PC-3 (cell line): Measurements from ENCODE around the gene PRR12. TPM values are rescaled to one million over a fixed set of nuclear protein-coding genes. Genes with fewer than 3 reads are reported as not detected.

Source experiments
- ATAC-seq: fragments of 200-7000 bp; cut with Tn5 transposase; 2 replicates; pipeline ENCODE4 v1.9.1; 2020; ENCODE audit warnings: mild to moderate bottlenecking, moderate library complexity
- BruUV-seq: library from RNA; stranded (reverse); fragments of 400-500 nt; replicated peaks from 2 replicates; lab custom pipeline; 2021; lab: Mats Ljungman, UMichigan
- CTCF ChIA-PET: fragments of 300-600 bp; sonication (Branson Sonifier 250); formaldehyde crosslinking; loops from one replicate; lab custom pipeline; 2022; ENCODE audit warnings: antibody characterized with exemption; lab: Charles Lee
- POLR2A ChIA-PET: fragments of 300-600 bp; sonication (Branson Sonifier 250); formaldehyde crosslinking; loops from one replicate; lab custom pipeline; 2022; ENCODE audit warnings: antibody characterized with exemption; ENCODE audit not compliant: unreplicated experiment; lab: Charles Lee
- DNase-seq: peaks from one replicate; pipeline ENCODE4 v3.0.0-alpha.2; 2015
- H2AFZ ChIP-seq: fragments of 300-600 bp; sonication (generic); 2 replicates; pipeline ENCODE4 v1.6.0; 2016; ENCODE audit warnings: antibody characterized with exemption, low read length
- H3F3A ChIP-seq: fragments of 300-600 bp; sonication (generic); one replicate; pipeline ENCODE4 v1.6.0; 2017; ENCODE audit warnings: antibody characterized with exemption, low read length, control low read depth, mild to moderate bottlenecking; ENCODE audit not compliant: unreplicated experiment
- H3K27ac ChIP-seq: fragments of 300-600 bp; sonication (generic); 2 replicates; pipeline ENCODE4 v1.5.1; 2016; ENCODE audit warnings: mild to moderate bottlenecking, low read length
- H3K27me3 ChIP-seq: fragments of 300-600 bp; sonication (generic); 2 replicates; pipeline ENCODE4 v1.6.1; 2016; ENCODE audit warnings: low read length, mixed read lengths
- H3K36me3 ChIP-seq: fragments of 300-600 bp; sonication (generic); 2 replicates; pipeline ENCODE4 v1.6.1; 2016; ENCODE audit warnings: low read depth, mixed run types, low read length, mixed read lengths
- H3K4me1 ChIP-seq: fragments of 300-600 bp; sonication (generic); 2 replicates; pipeline ENCODE4 v1.5.1; 2016; ENCODE audit warnings: low read length; ENCODE audit not compliant: insufficient read depth
- H3K4me2 ChIP-seq: fragments of 300-600 bp; sonication (generic); 2 replicates; pipeline ENCODE4 v1.6.0; 2016; ENCODE audit warnings: low read length
- H3K4me3 ChIP-seq: fragments of 300-600 bp; sonication (generic); 2 replicates; pipeline ENCODE4 v1.5.1; 2016; ENCODE audit warnings: mild to moderate bottlenecking, low read length, mixed read lengths
- H3K79me2 ChIP-seq: fragments of 300-600 bp; sonication (generic); 2 replicates; pipeline ENCODE4 v1.6.1; 2017; ENCODE audit warnings: low read length, mixed read lengths
- H3K9ac ChIP-seq: fragments of 300-600 bp; sonication (generic); 2 replicates; pipeline ENCODE4 v1.6.0; 2016; ENCODE audit warnings: mild to moderate bottlenecking, low read length
- H3K9me2 ChIP-seq: fragments of 300-600 bp; sonication (generic); replicated peaks from 2 replicates; pipeline ENCODE4 v1.6.1; 2016; ENCODE audit warnings: mixed run types, low read length, mixed read lengths
- H3K9me3 ChIP-seq: fragments of 300-600 bp; sonication (generic); 2 replicates; pipeline ENCODE4 v1.6.1; 2016; ENCODE audit warnings: low read length, mixed read lengths
- H4K20me1 ChIP-seq: fragments of 300-600 bp; sonication (generic); 2 replicates; pipeline ENCODE4 v1.6.1; 2016; ENCODE audit warnings: low read length, mixed read lengths
- EZH2 ChIP-seq: fragments of 300-600 bp; sonication (generic); IDR thresholded peaks from one replicate; pipeline ENCODE4 v1.6.1; 2017; ENCODE audit warnings: antibody characterized with exemption, mild to moderate bottlenecking, low read length; ENCODE audit not compliant: unreplicated experiment
- intact Hi-C: fragments of 100-400 bp; cut with micrococcal nuclease; formaldehyde crosslinking; loops from 2 replicates; pipeline ENCODE4 v1.9.0; 2023
- total RNA-seq: library from RNA; depleted of rRNA; stranded (reverse); fragments of >200 nt; gene quantifications from 2 replicates; pipeline ENCODE4 v1.2.3, GENCODE V29; 2014
- TF ChIP-seq, protein P1 (sequence below): fragments of 300-600 bp; sonication (generic); conservative IDR thresholded peaks from 2 replicates; pipeline ENCODE4 v1.5.1; 2017; ENCODE audit warnings: antibody characterized with exemption, low read depth, mild to moderate bottlenecking, low read length

PRR12 gene
- total RNA-seq, 1 experiment from 2014 or later: 14.6 TPM

- DNase-seq (peak; percentile 92), ATAC-seq (peak; percentile 75)
- no peak overlapping the region for H3K9ac ChIP-seq
- no peaks in the 10 kb centered on the region for H3K27me3 ChIP-seq
- peaks cover 16% of the 10 kb centered on the region; the same call in 1 of the 2 replicates for H3K4me1 ChIP-seq
- 0 out of 2 replicates have a peak, but pooled peaks cover 9% of the 10 kb centered on the region for H4K20me1 ChIP-seq
- H3K79me2 ChIP-seq: peaks cover 58% of the 10 kb centered on the region
- H3K36me3 ChIP-seq: peaks cover 12% of the 10 kb centered on the region
- no peak overlapping the region for H3K4me2 ChIP-seq
- no peaks in the 10 kb centered on the region for H3F3A ChIP-seq
- CTCF ChIA-PET: interaction anchor here (1.0 to 1.2 kb wide), 6 partner anchors 9 to 106 kb away, joined by 3 to 12 read pairs (median 4); partner anchors contain the start of gene RCN3
- no peak overlapping the region for H2AFZ ChIP-seq
- H3K9me3 ChIP-seq: no peaks in the 10 kb centered on the region
- POLR2A ChIA-PET: no interaction called here
- no peak overlapping the region for H3K4me3 ChIP-seq
- no peak for TF ChIP-seq EZH2
- TF ChIP-seq, protein P1, sequence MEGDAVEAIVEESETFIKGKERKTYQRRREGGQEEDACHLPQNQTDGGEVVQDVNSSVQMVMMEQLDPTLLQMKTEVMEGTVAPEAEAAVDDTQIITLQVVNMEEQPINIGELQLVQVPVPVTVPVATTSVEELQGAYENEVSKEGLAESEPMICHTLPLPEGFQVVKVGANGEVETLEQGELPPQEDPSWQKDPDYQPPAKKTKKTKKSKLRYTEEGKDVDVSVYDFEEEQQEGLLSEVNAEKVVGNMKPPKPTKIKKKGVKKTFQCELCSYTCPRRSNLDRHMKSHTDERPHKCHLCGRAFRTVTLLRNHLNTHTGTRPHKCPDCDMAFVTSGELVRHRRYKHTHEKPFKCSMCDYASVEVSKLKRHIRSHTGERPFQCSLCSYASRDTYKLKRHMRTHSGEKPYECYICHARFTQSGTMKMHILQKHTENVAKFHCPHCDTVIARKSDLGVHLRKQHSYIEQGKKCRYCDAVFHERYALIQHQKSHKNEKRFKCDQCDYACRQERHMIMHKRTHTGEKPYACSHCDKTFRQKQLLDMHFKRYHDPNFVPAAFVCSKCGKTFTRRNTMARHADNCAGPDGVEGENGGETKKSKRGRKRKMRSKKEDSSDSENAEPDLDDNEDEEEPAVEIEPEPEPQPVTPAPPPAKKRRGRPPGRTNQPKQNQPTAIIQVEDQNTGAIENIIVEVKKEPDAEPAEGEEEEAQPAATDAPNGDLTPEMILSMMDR: peak; percentile 99
- no peaks in the 10 kb centered on the region for H3K9me2 ChIP-seq
- intact Hi-C loops: loop anchor here (1.0 to 2.0 kb wide), 2 partner anchors 23 to 67 kb away; no protein-coding TSS in a partner anchor
- BruUV-seq: no TSS peak
- no peak overlapping the region for H3K27ac ChIP-seq
Measured at GRCh38 chr19:49570138-49570856, 20.7 kb upstream of the PRR12 start.

GRCh38 chr19:49570997-49571676 is 19.8 kb upstream of the PRR12 start:
- H3K36me3 ChIP-seq: peaks cover 18% of the 10 kb centered on the region
- CTCF ChIA-PET: interaction anchor here (0.6 to 0.7 kb wide), 3 partner anchors 25 to 94 kb away, joined by 3 to 4 read pairs (median 3); no protein-coding TSS in a partner anchor
- peaks cover 52% of the 10 kb centered on the region for H3K79me2 ChIP-seq
- no peaks in the 10 kb centered on the region for H3K9me2 ChIP-seq
- intact Hi-C loops: loop anchor here (1.0 to 2.0 kb wide), 2 partner anchors 24 to 68 kb away; no protein-coding TSS in a partner anchor
- H3F3A ChIP-seq: no peaks in the 10 kb centered on the region
- H3K27me3 ChIP-seq: no peaks in the 10 kb centered on the region
- DNase-seq: peak; percentile 44
- no TSS peak for BruUV-seq
- peak; percentile 76 for ATAC-seq
- POLR2A ChIA-PET: no interaction called here
- no peak overlapping the region for H3K4me3 ChIP-seq
- no peak overlapping the region for H3K27ac ChIP-seq
- TF ChIP-seq, protein P1: peak; percentile 51
- no peak for TF ChIP-seq EZH2
- H4K20me1 ChIP-seq: 0 out of 2 replicates have a peak, but pooled peaks cover 9% of the 10 kb centered on the region
- H3K9me3 ChIP-seq: no peaks in the 10 kb centered on the region
- peaks cover 16% of the 10 kb centered on the region; the same call in 1 of the 2 replicates for H3K4me1 ChIP-seq
- no peak overlapping the region for H3K4me2 ChIP-seq
- no peak overlapping the region for H3K9ac ChIP-seq
- no peak overlapping the region for H2AFZ ChIP-seq
